DMS53 (cell line): ENCODE measurements around the gene RPS6KC1.
"Not testable (repeated sequence)": the region's sequence is repeated elsewhere in the genome, so short reads cannot be mapped to it uniquely, and the experiment has no call there.

Experiments
- DNase-seq: peaks from one replicate; lab custom pipeline; 2025; lab: John Stamatoyannopoulos, UW

Gene RPS6KC1

GRCh38 chr1:213160442-213160841 is 109.4 kb downstream of the RPS6KC1 start:
- not testable (repeated sequence) for DNase-seq

- no peak for DNase-seq
Observed at GRCh38 chr1:213162338-213162737, 111.3 kb downstream of the RPS6KC1 start.

- DNase-seq: no peak
Observed at GRCh38 chr1:213162862-213163261, 111.8 kb downstream of the RPS6KC1 start.

- DNase-seq: no peak
Observed at GRCh38 chr1:213163278-213163711, 112.3 kb downstream of the RPS6KC1 start.

- DNase-seq: no peak
Observed at GRCh38 chr1:213164561-213164960, 113.5 kb downstream of the RPS6KC1 start.

- DNase-seq: no peak
Observed at GRCh38 chr1:213166852-213167251, 115.8 kb downstream of the RPS6KC1 start.

- DNase-seq: no peak
Observed at GRCh38 chr1:213171711-213172110, 120.7 kb downstream of the RPS6KC1 start.

- DNase-seq: no peak
Observed at GRCh38 chr1:213176341-213176740, 125.3 kb downstream of the RPS6KC1 start.

GRCh38 chr1:213179784-213180183 is 128.7 kb downstream of the RPS6KC1 start:
- peak; percentile 10 for DNase-seq

- DNase-seq: no peak
Observed at GRCh38 chr1:213180833-213181232, 129.8 kb downstream of the RPS6KC1 start.

GRCh38 chr1:213183036-213183672 is 132.1 kb downstream of the RPS6KC1 start:
- DNase-seq: no peak

GRCh38 chr1:213186168-213186567 is 135.1 kb downstream of the RPS6KC1 start:
- peak; percentile 6 for DNase-seq

- DNase-seq: no peak
Observed at GRCh38 chr1:213192026-213192425, 141.0 kb downstream of the RPS6KC1 start.

GRCh38 chr1:213194383-213194782 is 143.3 kb downstream of the RPS6KC1 start:
- no peak for DNase-seq

GRCh38 chr1:213194855-213195254 is 143.8 kb downstream of the RPS6KC1 start:
- DNase-seq: no peak

- peak; percentile 88 for DNase-seq
Observed at GRCh38 chr1:213196328-213197054, 145.4 kb downstream of the RPS6KC1 start.

- no peak for DNase-seq
Observed at GRCh38 chr1:213200630-213201029, 149.6 kb downstream of the RPS6KC1 start.

GRCh38 chr1:213201380-213202155 is 150.5 kb downstream of the RPS6KC1 start:
- no peak for DNase-seq

GRCh38 chr1:213211201-213211600 is 160.2 kb downstream of the RPS6KC1 start:
- DNase-seq: no peak

GRCh38 chr1:213219076-213219475 is 168.0 kb downstream of the RPS6KC1 start:
- not testable (repeated sequence) for DNase-seq

- no peak for DNase-seq
Observed at GRCh38 chr1:213221209-213221608, 170.2 kb downstream of the RPS6KC1 start.

- no peak for DNase-seq
Observed at GRCh38 chr1:213227458-213227857, 176.4 kb downstream of the RPS6KC1 start.

- no peak for DNase-seq
Observed at GRCh38 chr1:213231795-213232231, 180.8 kb downstream of the RPS6KC1 start.
